HepG2 (cell line): Measurements from ENCODE around the gene ITGAV. TPM values are rescaled to one million over a fixed set of nuclear protein-coding genes. Genes with fewer than 3 reads are reported as not detected.

Experiments used
- AKAP8 ChIP-seq: sonication (generic); formaldehyde crosslinking; IDR thresholded peaks from 2 replicates; pipeline ENCODE4 v1.5.1; 2020; ENCODE audit warnings: mild to moderate bottlenecking, missing genetic modification reagents
- ARID4A ChIP-seq: sonication (generic); formaldehyde crosslinking; IDR thresholded peaks from 2 replicates; pipeline ENCODE4 v1.5.0; 2020; ENCODE audit warnings: mild to moderate bottlenecking, missing genetic modification reagents, borderline replicate concordance
- CREM ChIP-seq, 2 experiments: sonication (generic) in 1 of 2; formaldehyde crosslinking in 1 of 2; IDR thresholded peaks; 2 replicates each; pipeline versions ENCODE4 v1.4.0 to v1.6.1; 2016 to 2020; ENCODE audit warnings: antibody characterized with exemption in 1 of 2, mild to moderate bottlenecking in 1 of 2, missing genetic modification reagents in 1 of 2
- DNMT3B ChIP-seq: conservative IDR thresholded peaks from 2 replicates; pipeline ENCODE4 v1.6.1; 2016; ENCODE audit warnings: missing biosample characterization, control low read depth
- GATAD2A ChIP-seq: IDR thresholded peaks from 2 replicates; pipeline ENCODE4 v1.6.1; 2016
- HNF1B ChIP-seq: sonication (generic); formaldehyde crosslinking; IDR thresholded peaks from 2 replicates; pipeline ENCODE4 v1.5.1; 2020; ENCODE audit warnings: mild to moderate bottlenecking, moderate library complexity, missing genetic modification reagents
- HNF4G ChIP-seq, 2 experiments: sonication (generic) in 1 of 2; formaldehyde crosslinking in 1 of 2; IDR thresholded peaks; 2 replicates each; pipeline versions ENCODE4 v1.4.0 to v1.6.1; 2011 to 2020; ENCODE audit warnings: borderline replicate concordance in 2 of 2, low read depth in 2 of 2, mild to moderate bottlenecking in 2 of 2, low read length in 1 of 2, missing genetic modification reagents in 1 of 2, moderate library complexity in 1 of 2
- HNRNPL ChIP-seq: fragments of 200-400 bp; formaldehyde crosslinking; IDR thresholded peaks from 2 replicates; pipeline ENCODE4 v1.6.1; 2017; ENCODE audit warnings: mild to moderate bottlenecking, low read depth, low read length
- ISX ChIP-seq: sonication (generic); formaldehyde crosslinking; conservative IDR thresholded peaks from 2 replicates; pipeline ENCODE4 v1.5.0; 2020; ENCODE audit warnings: missing genetic modification reagents
- ONECUT2 ChIP-seq: sonication (generic); formaldehyde crosslinking; IDR thresholded peaks from 2 replicates; pipeline ENCODE4 v1.4.0; 2020; ENCODE audit warnings: missing genetic modification reagents
- RFXAP ChIP-seq: sonication (generic); formaldehyde crosslinking; IDR thresholded peaks from 2 replicates; pipeline ENCODE4 v1.4.0; 2020; ENCODE audit warnings: missing genetic modification reagents, borderline replicate concordance
- SSRP1 ChIP-seq: IDR thresholded peaks from 2 replicates; pipeline ENCODE4 v1.6.1; 2016; ENCODE audit warnings: control low read depth
- ZNF101 ChIP-seq: sonication (generic); formaldehyde crosslinking; IDR thresholded peaks from 2 replicates; pipeline ENCODE4 v1.4.0; 2020; ENCODE audit warnings: mild to moderate bottlenecking, low read depth, missing genetic modification reagents, borderline replicate concordance
- ZNF264 ChIP-seq: sonication (generic); formaldehyde crosslinking; IDR thresholded peaks from 2 replicates; pipeline ENCODE4 v1.4.0; 2020; ENCODE audit warnings: missing genetic modification reagents
- ZNF33A ChIP-seq: sonication (generic); formaldehyde crosslinking; IDR thresholded peaks from 2 replicates; pipeline ENCODE4 v1.5.1; 2020; ENCODE audit warnings: missing genetic modification reagents, mild to moderate bottlenecking, moderate library complexity, borderline replicate concordance
- ZNF496 ChIP-seq: sonication (generic); formaldehyde crosslinking; IDR thresholded peaks from 2 replicates; pipeline ENCODE4 v1.8.1; 2023; ENCODE audit warnings: mild to moderate bottlenecking, moderate library complexity, missing genetic modification reagents; ENCODE audit not compliant: insufficient replicate concordance
- polyA plus RNA-seq, 8 experiments: library from polyadenylated mRNA; depleted of rRNA in 3 of 8; stranded (reverse) in 7 of 8; unstranded in 1 of 8; fragments of >200 nt; fragmentation: Illumina TruSeq in 4 of 8; extraction: Trizol in 4 of 8; gene quantifications; 2 replicates each; pipeline versions ENCODE4 v1.2.1 to v1.2.3, GENCODE V29; 2011 to 2016; ENCODE audit warnings: low read depth in 4 of 8, missing spikeins in 1 of 8, mixed read lengths in 1 of 8; ENCODE audit not compliant: insufficient read depth in 1 of 8
- total RNA-seq, 5 experiments: library from RNA; depleted of rRNA; stranded (reverse); fragments of >200 nt; fragmentation: Illumina TruSeq; extraction: Trizol; gene quantifications; 2 replicates each; pipeline ENCODE4 v1.2.3, GENCODE V29; 2016; ENCODE audit warnings: low read depth in 1 of 5
- TF ChIP-seq, protein P1 (sequence below): sonication (generic); formaldehyde crosslinking; IDR thresholded peaks from 2 replicates; pipeline ENCODE4 v1.5.1; 2020; ENCODE audit warnings: missing genetic modification reagents, mild to moderate bottlenecking, borderline replicate concordance
- TF ChIP-seq, protein P2 (sequence below): sonication (generic); formaldehyde crosslinking; IDR thresholded peaks from 2 replicates; pipeline ENCODE4 v1.8.0; 2022; ENCODE audit warnings: mild to moderate bottlenecking, missing genetic modification reagents, moderate library complexity

ITGAV gene
- total and polyA plus RNA-seq, 2 of the 13 experiments (the other 11 are each of a cell fraction or from before 2014, with no cell fraction given): 59.1 to 60.4 TPM

- 0 out of 2 replicates have a peak, but pooled peaks have one; percentile 7 for TF ChIP-seq SSRP1 (CRISPR knock-in tag)
- TF ChIP-seq AKAP8 (CRISPR knock-in tag): no peak
- TF ChIP-seq DNMT3B (CRISPR knock-in tag): 0 out of 2 replicates have a peak, but pooled peaks have one; percentile 24
- no peak for TF ChIP-seq HNF4G (IDR thresholded peaks at IDR 0.05; ENCODE audit: borderline replicate concordance, low read depth, low read length)
- no peak for TF ChIP-seq HNF4G (CRISPR knock-in tag; IDR thresholded peaks at IDR 0.05; ENCODE audit: borderline replicate concordance, low read depth)
- 0 out of 2 replicates have a peak, but pooled peaks have one; percentile 30 for TF ChIP-seq ZNF33A
- TF ChIP-seq, protein P1, sequence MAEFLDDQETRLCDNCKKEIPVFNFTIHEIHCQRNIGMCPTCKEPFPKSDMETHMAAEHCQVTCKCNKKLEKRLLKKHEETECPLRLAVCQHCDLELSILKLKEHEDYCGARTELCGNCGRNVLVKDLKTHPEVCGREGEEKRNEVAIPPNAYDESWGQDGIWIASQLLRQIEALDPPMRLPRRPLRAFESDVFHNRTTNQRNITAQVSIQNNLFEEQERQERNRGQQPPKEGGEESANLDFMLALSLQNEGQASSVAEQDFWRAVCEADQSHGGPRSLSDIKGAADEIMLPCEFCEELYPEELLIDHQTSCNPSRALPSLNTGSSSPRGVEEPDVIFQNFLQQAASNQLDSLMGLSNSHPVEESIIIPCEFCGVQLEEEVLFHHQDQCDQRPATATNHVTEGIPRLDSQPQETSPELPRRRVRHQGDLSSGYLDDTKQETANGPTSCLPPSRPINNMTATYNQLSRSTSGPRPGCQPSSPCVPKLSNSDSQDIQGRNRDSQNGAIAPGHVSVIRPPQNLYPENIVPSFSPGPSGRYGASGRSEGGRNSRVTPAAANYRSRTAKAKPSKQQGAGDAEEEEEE: 0 out of 2 replicates have a peak, but pooled peaks have one; percentile 81
- no peak for TF ChIP-seq GATAD2A (CRISPR knock-in tag)
- no peak for TF ChIP-seq ISX (CRISPR knock-in tag)
- no peak for TF ChIP-seq CREM (IDR thresholded peaks at IDR 0.05)
- TF ChIP-seq CREM (CRISPR knock-in tag; IDR thresholded peaks at IDR 0.05): no peak
- no peak for TF ChIP-seq HNRNPL
- TF ChIP-seq ARID4A (CRISPR knock-in tag): no peak
- no peak for TF ChIP-seq ZNF496 (CRISPR knock-in tag)
- TF ChIP-seq HNF1B (CRISPR knock-in tag): no peak
- peak; percentile 3; the same call in 1 of the 2 replicates for TF ChIP-seq RFXAP (CRISPR knock-in tag)
- no peak for TF ChIP-seq ZNF264
- TF ChIP-seq ONECUT2 (CRISPR knock-in tag): peak; percentile 71
- TF ChIP-seq, protein P2, sequence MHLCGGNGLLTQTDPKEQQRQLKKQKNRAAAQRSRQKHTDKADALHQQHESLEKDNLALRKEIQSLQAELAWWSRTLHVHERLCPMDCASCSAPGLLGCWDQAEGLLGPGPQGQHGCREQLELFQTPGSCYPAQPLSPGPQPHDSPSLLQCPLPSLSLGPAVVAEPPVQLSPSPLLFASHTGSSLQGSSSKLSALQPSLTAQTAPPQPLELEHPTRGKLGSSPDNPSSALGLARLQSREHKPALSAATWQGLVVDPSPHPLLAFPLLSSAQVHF: no peak; the same call in 1 of the 2 replicates
- no peak for TF ChIP-seq ZNF101 (CRISPR knock-in tag)
Observed at GRCh38 chr2:186588940-186589611, 780 bp upstream of the ITGAV start (continued).
